Liver (tissue), 9 donors: ENCODE data around the gene ZFYVE28. TPM values are rescaled to one million over a fixed set of nuclear protein-coding genes. Genes with fewer than 3 reads are reported as not detected.

Source experiments
- DNase-seq: peaks from one replicate; pipeline ENCODE4 v3.0.0-alpha.2; 2017; ENCODE audit warnings: low spot score
- H3K27ac ChIP-seq, 2 donors: one replicate each; pipeline ENCODE4 v1.7.0; 2013; ENCODE audit warnings: inconsistent platforms in 2 of 2, low read length in 2 of 2, control low read depth in 1 of 2, low read depth in 1 of 2, mild to moderate bottlenecking in 1 of 2
- H3K27me3 ChIP-seq, 4 donors: one replicate each; pipeline versions ENCODE4 v1.6.1 to v1.7.0; 2013; ENCODE audit warnings: low read length in 3 of 4, inconsistent platforms in 1 of 4, mild to moderate bottlenecking in 1 of 4, moderate library complexity in 1 of 4; ENCODE audit not compliant: control insufficient read depth in 4 of 4, insufficient read depth in 4 of 4
- H3K36me3 ChIP-seq, 4 donors: one replicate each; pipeline versions ENCODE4 v1.6.1 to v1.7.0; 2013; ENCODE audit warnings: low read length in 3 of 4, mild to moderate bottlenecking in 3 of 4, low read depth in 1 of 4, moderate library complexity in 1 of 4; ENCODE audit not compliant: control insufficient read depth in 4 of 4, insufficient read depth in 3 of 4
- H3K4me1 ChIP-seq, 4 donors: one replicate each; pipeline versions ENCODE4 v1.6.1 to v1.7.0; 2013; ENCODE audit warnings: low read length in 3 of 4, mild to moderate bottlenecking in 3 of 4, moderate library complexity in 1 of 4; ENCODE audit not compliant: control insufficient read depth in 4 of 4, insufficient read depth in 4 of 4
- H3K4me3 ChIP-seq, 3 donors: one replicate each; pipeline versions ENCODE4 v1.6.1 to v1.7.0; 2013; ENCODE audit warnings: low read length in 3 of 3, control low read depth in 1 of 3, low read depth in 1 of 3, mild to moderate bottlenecking in 1 of 3
- H3K9ac ChIP-seq, 2 donors: one replicate each; pipeline ENCODE4 v1.7.0; 2013; ENCODE audit warnings: low read length in 2 of 2, mild to moderate bottlenecking in 2 of 2, moderate library complexity in 2 of 2, control low read depth in 1 of 2, low read depth in 1 of 2
- H3K9me3 ChIP-seq, 4 donors: one replicate each; pipeline versions ENCODE4 v1.6.1 to v1.7.0; 2013; ENCODE audit warnings: low read length in 3 of 4; ENCODE audit not compliant: control insufficient read depth in 4 of 4
- ATF3 ChIP-seq: IDR thresholded peaks from 2 replicates; pipeline ENCODE4 v1.6.1; 2016; ENCODE audit warnings: antibody characterized with exemption
- EGR1 ChIP-seq, 2 donors: IDR thresholded peaks; 2 replicates each; pipeline ENCODE4 v1.6.1; 2016 to 2018; ENCODE audit warnings: antibody characterized with exemption in 2 of 2, low read depth in 2 of 2
- FOXA1 ChIP-seq: IDR thresholded peaks from 2 replicates; pipeline ENCODE4 v1.6.1; 2016; ENCODE audit warnings: antibody characterized with exemption
- FOXA2 ChIP-seq: IDR thresholded peaks from 2 replicates; pipeline ENCODE4 v1.6.1; 2016; ENCODE audit warnings: antibody characterized with exemption
- GABPA ChIP-seq, 2 donors: IDR thresholded peaks in 1 of 2; conservative IDR thresholded peaks in 1 of 2; 2 replicates each; pipeline ENCODE4 v1.6.1; 2016; ENCODE audit warnings: antibody characterized with exemption in 2 of 2, mild to moderate bottlenecking in 1 of 2, moderate library complexity in 1 of 2
- HNF4A ChIP-seq, 2 donors: conservative IDR thresholded peaks; 2 replicates each; pipeline ENCODE4 v1.6.1; 2016; ENCODE audit warnings: antibody characterized with exemption in 2 of 2, mild to moderate bottlenecking in 2 of 2
- HNF4G ChIP-seq: IDR thresholded peaks from 2 replicates; pipeline ENCODE4 v1.6.1; 2016; ENCODE audit warnings: antibody characterized with exemption
- JUND ChIP-seq, 2 donors: IDR thresholded peaks; 2 replicates each; pipeline ENCODE4 v1.6.1; 2016; ENCODE audit warnings: antibody characterized with exemption in 2 of 2
- MAX ChIP-seq: IDR thresholded peaks from 2 replicates; pipeline ENCODE4 v1.6.1; 2016; ENCODE audit warnings: antibody characterized with exemption
- NR2F2 ChIP-seq: IDR thresholded peaks from 2 replicates; pipeline ENCODE4 v1.6.1; 2016; ENCODE audit warnings: antibody characterized with exemption
- RAD21 ChIP-seq, 2 donors: IDR thresholded peaks; 2 replicates each; pipeline ENCODE4 v1.6.1; 2016; ENCODE audit warnings: antibody characterized with exemption in 2 of 2, mild to moderate bottlenecking in 2 of 2
- RXRA ChIP-seq, 2 donors: IDR thresholded peaks; 2 replicates each; pipeline ENCODE4 v1.6.1; 2017 to 2018; ENCODE audit warnings: antibody characterized with exemption in 2 of 2, mild to moderate bottlenecking in 1 of 2
- SP1 ChIP-seq: IDR thresholded peaks from 2 replicates; pipeline ENCODE4 v1.6.1; 2018; ENCODE audit warnings: antibody characterized with exemption, mild to moderate bottlenecking
- TAF1 ChIP-seq: conservative IDR thresholded peaks from 2 replicates; pipeline ENCODE4 v1.6.1; 2016; ENCODE audit warnings: antibody characterized with exemption, mild to moderate bottlenecking
- YY1 ChIP-seq: IDR thresholded peaks from 2 replicates; pipeline ENCODE4 v1.6.1; 2016; ENCODE audit warnings: antibody characterized with exemption, mild to moderate bottlenecking
- WGBS: extraction: QIAGEN DNeasy Blood & Tissue Kit; methylation state at CpG from one replicate; pipeline ENCODE4 v1.1.7; 2013; 5-methylcytosine and 5-hydroxymethylcytosine counted together
- polyA plus RNA-seq, 2 donors: library from polyadenylated mRNA; stranded (reverse) in 1 of 2; unstranded in 1 of 2; fragments of 200-250 nt in 1 of 2; fragments of >200 nt in 1 of 2; fragmentation: Nextera tagmentation in 1 of 2; extraction: Ambion mirVana in 1 of 2; gene quantifications; one replicate each; pipeline versions ENCODE4 v1.2.1 to v1.2.3, GENCODE V29; 2013 to 2015
- total RNA-seq, 2 donors: library from RNA; depleted of rRNA; stranded (reverse); fragments of >200 nt; gene quantifications; one replicate each; pipeline ENCODE4 v1.2.3, GENCODE V29; 2014
- TF ChIP-seq, protein P1 (sequence below): IDR thresholded peaks from 2 replicates; pipeline ENCODE4 v1.6.1; 2016; ENCODE audit warnings: antibody characterized with exemption
- donor health status: healthy.
- donor health status: healthy.
- donor health status: healthy.
- donor health status: healthy.
- donor health status: healthy.

The ZFYVE28 gene
- total and polyA plus RNA-seq, 4 donors = 2.0 to 6.1 (median 2.7) TPM

DNA sequence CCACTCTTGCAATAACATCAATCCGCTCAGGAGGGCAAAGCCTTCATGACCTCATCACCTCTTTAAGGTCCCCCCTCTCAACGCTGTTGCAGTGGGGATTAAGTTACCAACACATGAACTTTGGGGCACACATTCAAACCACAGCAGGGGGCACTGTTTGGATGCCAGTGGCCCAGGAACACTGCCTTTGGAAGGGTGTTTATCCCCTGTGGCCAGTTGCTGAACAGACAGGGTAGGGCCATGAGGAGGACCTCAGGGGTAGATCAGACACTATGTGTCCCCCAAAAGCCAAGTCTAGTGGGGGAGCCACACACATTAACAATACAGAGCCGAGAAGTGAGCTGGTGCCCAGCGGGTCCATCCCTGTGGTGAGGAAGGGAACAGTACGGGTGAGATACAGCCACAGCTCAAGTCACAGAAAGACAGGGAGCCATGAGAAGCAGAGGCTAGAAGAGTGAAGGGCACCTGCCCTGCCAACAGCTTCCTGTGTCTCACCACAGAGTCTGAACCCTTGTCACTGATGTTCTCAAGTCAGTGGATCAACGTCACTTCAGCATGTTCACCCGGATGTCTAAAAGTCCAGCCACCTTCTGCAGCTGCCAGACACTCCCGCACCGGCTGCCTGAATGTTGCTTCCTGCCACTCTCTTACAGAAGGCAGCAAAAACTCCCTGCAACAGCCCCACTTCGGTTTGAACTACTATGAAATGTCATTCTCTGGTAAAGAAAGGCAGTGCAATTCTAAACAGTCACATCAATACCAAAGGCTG, 136.7 kb downstream of the ZFYVE28 start:
- no peak overlapping the region for H3K27ac ChIP-seq

DNA sequence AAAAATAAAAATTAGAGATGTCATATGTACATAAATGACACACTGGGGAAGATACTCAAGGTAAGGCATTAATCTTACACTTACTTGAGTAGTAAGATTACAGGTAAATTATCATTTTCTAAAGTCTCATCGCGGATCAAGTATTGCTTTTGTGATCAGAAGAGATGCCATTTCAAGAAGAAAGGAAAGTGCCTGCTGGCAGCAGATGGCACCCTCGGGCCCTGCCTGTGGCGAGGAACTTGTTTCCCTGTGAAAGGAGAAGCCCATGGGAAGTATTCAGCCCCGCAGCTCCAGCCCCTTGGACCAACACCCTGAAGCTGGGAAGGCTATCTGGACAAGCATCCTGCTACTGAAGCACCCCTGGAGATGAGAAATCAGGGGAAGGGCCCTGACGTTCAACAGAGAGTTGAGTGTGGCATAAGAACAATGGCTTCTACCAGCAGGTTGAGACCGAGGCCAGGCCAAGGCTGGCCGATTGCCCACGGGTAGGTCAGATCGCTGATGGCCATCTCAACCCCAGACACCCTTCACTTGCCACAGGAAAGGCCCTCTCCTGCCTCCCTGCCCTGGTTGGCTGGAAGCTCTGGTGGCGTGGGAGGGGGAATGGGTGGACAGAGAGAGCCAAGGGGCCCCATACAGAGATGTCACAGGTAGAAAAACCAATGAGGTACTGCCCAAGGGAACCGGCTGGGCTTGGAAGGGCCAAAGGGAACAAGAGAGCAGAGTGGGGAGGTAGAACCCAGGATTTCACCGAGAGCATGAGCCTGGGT, 137.7 kb downstream of the ZFYVE28 start:
- H3K4me1 ChIP-seq = no peaks in the 10 kb centered on the region
- no peak overlapping the region for H3K9ac ChIP-seq
- no peak overlapping the region for H3K27ac ChIP-seq
- 81% methylated on average over 13 of the region's 13 CpGs for WGBS
- no peaks in the 10 kb centered on the region for H3K9me3 ChIP-seq
- no peak for TF ChIP-seq HNF4G
- TF ChIP-seq GABPA (IDR thresholded peaks at IDR 0.05 in 1 of 2, conservative IDR thresholded peaks at IDR 0.05 in 1 of 2) = no peak
- TF ChIP-seq EGR1 (IDR thresholded peaks at IDR 0.05; ENCODE audit: low read depth in 2 of 2) = no peak
- no peak for TF ChIP-seq TAF1
- TF ChIP-seq HNF4A (conservative IDR thresholded peaks at IDR 0.05) = no peak
- TF ChIP-seq MAX = no peak
- TF ChIP-seq RXRA (IDR thresholded peaks at IDR 0.05) = no peak
- no peak for TF ChIP-seq NR2F2
- no peak for TF ChIP-seq YY1
- TF ChIP-seq ATF3 = no peak
- TF ChIP-seq FOXA1 = no peak
- TF ChIP-seq RAD21 (IDR thresholded peaks at IDR 0.05) = no peak
- no peak for TF ChIP-seq FOXA2
- H3K4me3 ChIP-seq = no peak overlapping the region
- no peaks in the 10 kb centered on the region for H3K36me3 ChIP-seq
- no peaks in the 10 kb centered on the region for H3K27me3 ChIP-seq
- DNase-seq = no peak

More for the DNA sequence above, 136.7 kb downstream of the ZFYVE28 start:
- Histone ChIP-seq H3K9me3 (no peaks in the 10 kb centered on the region), H3K4me1 (no peaks in the 10 kb centered on the region), H3K36me3 (no peaks in the 10 kb centered on the region), H3K9ac (no peak overlapping the region), H3K4me3 (no peak overlapping the region), H3K27me3 (no peaks in the 10 kb centered on the region)
- DNase-seq = no peak
- peak in 1 of 2 donors; percentile 26 for TF ChIP-seq RAD21 (IDR thresholded peaks at IDR 0.05)
- TF ChIP-seq NR2F2 = no peak
- no peak for TF ChIP-seq EGR1 (IDR thresholded peaks at IDR 0.05; ENCODE audit: low read depth in 2 of 2)
- no peak for TF ChIP-seq HNF4A (conservative IDR thresholded peaks at IDR 0.05)
- TF ChIP-seq, protein P1, sequence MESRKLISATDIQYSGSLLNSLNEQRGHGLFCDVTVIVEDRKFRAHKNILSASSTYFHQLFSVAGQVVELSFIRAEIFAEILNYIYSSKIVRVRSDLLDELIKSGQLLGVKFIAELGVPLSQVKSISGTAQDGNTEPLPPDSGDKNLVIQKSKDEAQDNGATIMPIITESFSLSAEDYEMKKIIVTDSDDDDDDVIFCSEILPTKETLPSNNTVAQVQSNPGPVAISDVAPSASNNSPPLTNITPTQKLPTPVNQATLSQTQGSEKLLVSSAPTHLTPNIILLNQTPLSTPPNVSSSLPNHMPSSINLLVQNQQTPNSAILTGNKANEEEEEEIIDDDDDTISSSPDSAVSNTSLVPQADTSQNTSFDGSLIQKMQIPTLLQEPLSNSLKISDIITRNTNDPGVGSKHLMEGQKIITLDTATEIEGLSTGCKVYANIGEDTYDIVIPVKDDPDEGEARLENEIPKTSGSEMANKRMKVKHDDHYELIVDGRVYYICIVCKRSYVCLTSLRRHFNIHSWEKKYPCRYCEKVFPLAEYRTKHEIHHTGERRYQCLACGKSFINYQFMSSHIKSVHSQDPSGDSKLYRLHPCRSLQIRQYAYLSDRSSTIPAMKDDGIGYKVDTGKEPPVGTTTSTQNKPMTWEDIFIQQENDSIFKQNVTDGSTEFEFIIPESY = no peak
- no peak for TF ChIP-seq SP1
- TF ChIP-seq JUND (IDR thresholded peaks at IDR 0.05) = no peak
- 80% methylated on average over 10 of the region's 10 CpGs for WGBS

GRCh38 chr4:2277956-2278355, 140.5 kb downstream of the ZFYVE28 start:
- WGBS = 97% methylated on average over 9 of the region's 9 CpGs
- TF ChIP-seq JUND (IDR thresholded peaks at IDR 0.05) (no peak), ATF3 (no peak), NR2F2 (no peak)
- Histone ChIP-seq H3K9ac (no peak overlapping the region), H3K9me3 (no peaks in the 10 kb centered on the region), H3K4me3 (no peak overlapping the region), H3K27me3 (no peaks in the 10 kb centered on the region), H3K27ac (no peak overlapping the region), H3K4me1 (no peaks in the 10 kb centered on the region), H3K36me3 (no peaks in the 10 kb centered on the region)
- DNase-seq = no peak
